ENCODE data around the gene LYZL1. TPM values are rescaled to one million over a fixed set of nuclear protein-coding genes. Genes with fewer than 3 reads are reported as not detected.
"Not testable (repeated sequence)": the region's sequence is repeated elsewhere in the genome, so short reads cannot be mapped to it uniquely, and the experiment has no call there.

LYZL1 gene
- total RNA-seq, 1 donor from 2014 or later, result not detected

- intact Hi-C loops (cut with DNase I), result no loop called here
- H3K27me3 ChIP-seq, result no peaks in the 10 kb centered on the region
- H3K9me3 ChIP-seq, result no peaks in the 10 kb centered on the region
- H3K4me1 ChIP-seq, result no peaks in the 10 kb centered on the region
- no peak overlapping the region for H3K4me3 ChIP-seq
- TF ChIP-seq POLR2AphosphoS5 (IDR thresholded peaks at IDR 0.05; ENCODE audit: insufficient read depth in 1 of 2, low read depth in 1 of 2) (no peak), POLR2A (IDR thresholded peaks at IDR 0.05) (no peak), CTCF (IDR thresholded peaks at IDR 0.05) (no peak)
- no peaks in the 10 kb centered on the region for H3K36me3 ChIP-seq
- no peak overlapping the region for H3K27ac ChIP-seq
- DNase-seq (ENCODE audit: extremely low spot score in 2 of 2), result no peak
Measured at GRCh38 chr10:29355411-29355991, 66.6 kb downstream of the LYZL1 start.

GRCh38 chr10:29356931-29357330, 68.1 kb downstream of the LYZL1 start:
- Histone ChIP-seq H3K9me3 (no peaks in the 10 kb centered on the region), H3K4me1 (no peaks in the 10 kb centered on the region), H3K4me3 (no peak overlapping the region), H3K27me3 (no peaks in the 10 kb centered on the region), H3K36me3 (no peaks in the 10 kb centered on the region), H3K27ac (no peak overlapping the region)
- TF ChIP-seq POLR2A (IDR thresholded peaks at IDR 0.05) (no peak), CTCF (IDR thresholded peaks at IDR 0.05) (no peak), POLR2AphosphoS5 (IDR thresholded peaks at IDR 0.05; ENCODE audit: insufficient read depth in 1 of 2, low read depth in 1 of 2) (no peak)
- intact Hi-C loops (cut with DNase I), result no loop called here
- DNase-seq (ENCODE audit: extremely low spot score in 2 of 2), result no peak

GRCh38 chr10:29358010-29358616, 69.2 kb downstream of the LYZL1 start:
- no peaks in the 10 kb centered on the region for H3K36me3 ChIP-seq
- H3K4me1 ChIP-seq, result no peaks in the 10 kb centered on the region
- no peak overlapping the region for H3K4me3 ChIP-seq
- H3K27ac ChIP-seq, result no peak overlapping the region
- H3K27me3 ChIP-seq, result no peaks in the 10 kb centered on the region
- no peaks in the 10 kb centered on the region for H3K9me3 ChIP-seq
- DNase-seq (ENCODE audit: extremely low spot score in 2 of 2), result no peak
- no peak for TF ChIP-seq CTCF (IDR thresholded peaks at IDR 0.05)
- no peak for TF ChIP-seq POLR2A (IDR thresholded peaks at IDR 0.05)
- no peak for TF ChIP-seq POLR2AphosphoS5 (IDR thresholded peaks at IDR 0.05; ENCODE audit: insufficient read depth in 1 of 2, low read depth in 1 of 2)
- intact Hi-C loops (cut with DNase I), result no loop called here

GRCh38 chr10:29360215-29360853, 71.5 kb downstream of the LYZL1 start:
- intact Hi-C loops (cut with DNase I); H3K36me3 ChIP-seq; H3K4me1 ChIP-seq; H3K27ac ChIP-seq; H3K27me3 ChIP-seq; H3K9me3 ChIP-seq; H3K4me3 ChIP-seq; DNase-seq (ENCODE audit: extremely low spot score in 2 of 2): not testable (repeated sequence)
